Astrocyte of the spinal cord (primary cell): ENCODE measurements around the gene RASIP1.

Experiments
- DNase-seq: peaks from one replicate; pipeline ENCODE4 v3.0.0; 2011; ENCODE audit warnings: low read depth, low spot score
- H3K4me3 ChIP-seq: 2 replicates; pipeline ENCODE4 v1.5.1; 2011; ENCODE audit warnings: low read depth, mild to moderate bottlenecking, low read length, moderate library complexity
- CTCF ChIP-seq: IDR thresholded peaks from 2 replicates; pipeline ENCODE4 v1.5.1; 2012; ENCODE audit warnings: low read depth, mild to moderate bottlenecking, low read length, inconsistent platforms
- in situ Hi-C: cut with HindIII; loops from 2 replicates; pipeline ENCODE4 v1.10.0; 2017; ENCODE audit warnings: low sequenced_read_pairs

The RASIP1 gene

DNA sequence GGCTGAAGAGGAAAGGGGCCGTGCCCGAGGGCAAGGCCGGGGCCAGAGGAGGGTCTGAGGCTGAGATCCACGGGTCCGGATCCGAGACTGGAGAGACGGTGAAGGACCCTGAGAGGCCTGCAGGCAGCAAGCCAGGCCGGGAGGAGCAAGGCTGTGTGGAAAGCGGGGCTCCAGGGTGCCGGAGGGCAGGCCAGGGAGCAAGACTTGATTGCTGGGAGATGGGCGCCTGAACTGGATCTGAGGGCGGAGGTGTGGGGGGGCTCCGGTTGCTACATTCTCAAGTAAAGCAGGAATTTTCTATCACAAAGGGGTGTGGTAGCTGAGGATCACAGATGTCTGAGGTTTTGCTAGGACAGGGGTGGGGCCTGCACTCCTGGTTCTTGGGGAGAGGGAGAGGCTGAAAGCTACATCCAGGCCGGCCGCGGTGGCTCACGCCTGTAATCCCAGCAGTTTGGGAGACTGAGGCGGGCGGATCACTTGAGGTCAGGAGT, 24.7 kb downstream of the RASIP1 start:
- no peak overlapping the region for H3K4me3 ChIP-seq
- in situ Hi-C loops: no loop called here

DNA sequence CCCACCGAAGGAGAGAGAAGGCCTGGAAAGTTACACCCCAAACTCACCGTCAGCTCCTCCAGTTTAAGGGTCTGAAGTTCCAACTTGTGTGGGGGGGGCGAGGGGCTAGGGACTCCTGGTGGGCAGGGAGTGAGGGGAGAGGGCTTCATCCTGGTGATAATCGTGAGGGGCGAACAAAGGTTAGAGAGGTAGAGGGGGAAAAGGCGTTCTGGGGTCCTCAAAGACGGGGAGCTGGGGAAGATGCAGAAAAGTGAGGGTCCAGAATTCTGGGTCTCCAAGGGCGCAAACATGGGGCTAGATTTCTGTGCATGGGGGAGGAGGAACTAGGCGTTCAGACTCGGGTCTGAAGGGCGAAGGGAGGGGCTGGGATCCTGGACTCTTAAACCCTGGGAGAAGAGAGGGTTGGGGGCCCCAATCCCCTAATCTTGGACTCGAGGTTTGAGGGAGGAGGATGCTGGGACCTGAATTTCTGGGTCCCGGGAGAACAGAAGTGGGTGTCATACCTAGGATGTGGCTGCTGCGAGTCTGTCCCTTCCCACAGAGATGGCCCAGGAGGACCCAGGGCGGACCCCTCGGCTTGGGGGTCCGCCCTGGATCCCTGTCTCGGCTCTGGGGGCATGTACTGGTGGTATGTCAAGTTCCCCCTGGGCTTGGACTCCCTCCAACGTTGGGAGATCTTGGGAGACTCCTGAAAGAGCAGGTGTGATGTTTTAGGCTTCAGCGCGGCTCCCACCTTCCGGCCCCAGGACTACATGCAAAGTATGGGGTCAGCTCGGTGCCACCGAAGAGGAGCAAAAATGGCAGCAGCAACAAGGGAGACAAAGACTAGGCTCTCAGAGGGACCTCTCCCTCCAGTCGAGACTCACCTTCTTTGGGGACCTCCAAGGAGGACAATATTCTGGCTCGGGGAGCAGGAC, 25.4 kb downstream of the RASIP1 start:
- TF ChIP-seq CTCF: no peak
- DNase-seq: no peak
- in situ Hi-C loops: no loop called here
- H3K4me3 ChIP-seq: peak overlapping the region; percentile 61

More for the DNA sequence above, 24.7 kb downstream of the RASIP1 start:
- TF ChIP-seq CTCF: no peak
- no peak for DNase-seq

DNA sequence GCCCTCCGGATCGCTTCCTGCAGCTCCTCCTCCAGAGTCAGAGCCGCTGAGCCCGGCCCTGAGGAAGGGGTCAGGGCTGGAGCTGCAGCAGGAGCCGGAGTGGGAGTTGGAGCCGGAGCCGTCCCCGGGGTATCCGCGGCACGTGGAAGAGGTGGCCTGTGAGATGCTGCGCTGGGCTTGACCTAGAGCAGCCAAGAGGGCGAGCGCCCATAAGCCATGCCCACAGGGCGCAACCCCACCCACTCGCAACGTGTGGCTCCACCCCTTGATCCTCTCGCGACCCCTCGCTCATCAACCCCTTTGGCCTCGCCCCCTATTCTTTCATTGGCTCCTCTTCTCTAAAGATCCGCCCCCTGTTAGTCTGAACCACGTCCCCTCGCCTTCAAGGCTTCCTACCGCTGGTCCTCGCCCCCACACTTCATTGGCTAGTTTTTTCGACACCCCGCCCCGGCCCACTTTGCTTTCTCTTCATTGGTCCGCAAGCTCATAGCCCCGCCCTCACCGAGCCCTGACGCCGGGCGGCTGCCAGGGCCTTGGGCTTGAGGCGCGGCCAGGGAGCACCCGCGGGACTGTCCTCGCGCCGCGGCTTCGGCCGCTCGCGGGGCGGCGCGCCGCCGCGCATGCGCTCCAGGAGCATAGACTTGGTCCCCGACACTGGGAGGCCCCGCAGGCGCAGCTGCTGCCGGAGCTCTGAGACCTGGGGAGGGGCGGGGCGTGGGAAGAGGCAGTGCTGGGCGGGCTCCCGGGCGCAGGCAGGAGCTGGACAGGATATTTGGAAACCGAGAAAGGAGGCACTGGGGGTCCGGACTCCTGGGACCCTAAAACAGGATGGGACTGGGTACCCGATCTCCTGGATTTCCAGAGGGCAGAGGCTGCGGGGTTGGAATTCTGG, 26.3 kb downstream of the RASIP1 start:
- peak overlapping the region; percentile 73 for H3K4me3 ChIP-seq
- DNase-seq: peak; percentile 100
- TF ChIP-seq CTCF: no peak
- in situ Hi-C loops: no loop called here

DNA sequence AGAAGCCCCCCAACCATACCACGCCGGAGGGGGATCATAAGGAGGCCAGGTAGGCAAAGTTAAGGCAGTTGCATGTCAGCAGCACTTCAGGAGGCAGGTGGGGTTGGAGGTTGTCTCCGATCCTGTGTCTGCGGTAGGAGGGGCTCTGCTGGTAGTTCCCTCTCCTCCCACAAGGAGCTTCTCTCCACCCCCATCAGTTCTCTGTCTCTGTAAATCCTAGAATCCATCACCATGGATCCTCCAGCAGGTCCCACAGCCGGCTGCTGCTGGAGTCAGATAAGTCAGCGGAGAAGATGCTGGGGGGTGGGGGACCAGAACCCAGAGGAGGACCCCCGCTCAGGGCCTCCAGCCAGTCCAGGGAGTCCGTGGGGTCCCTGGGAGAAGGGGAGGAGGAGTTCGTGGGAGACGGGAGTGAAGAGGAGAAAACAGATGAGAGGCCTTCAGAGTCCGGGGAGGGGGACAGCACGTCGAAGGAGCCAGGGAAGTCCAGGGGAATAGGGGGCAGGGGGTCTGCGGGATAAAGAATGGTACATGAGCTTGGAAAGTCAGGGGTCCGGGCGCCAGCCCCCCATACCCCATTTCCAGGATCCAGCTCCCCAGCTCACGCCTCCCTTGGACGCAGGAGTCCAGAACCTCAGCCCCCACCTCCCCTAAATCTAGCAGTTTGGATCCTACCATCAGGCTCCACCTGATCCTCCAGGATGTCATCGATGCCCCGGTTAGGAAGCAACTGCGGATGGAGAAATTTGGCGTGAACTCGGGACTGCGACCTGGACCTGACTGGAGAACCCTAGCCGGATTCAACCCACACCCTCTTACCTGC, 27.2 kb downstream of the RASIP1 start:
- peak; percentile 41 for TF ChIP-seq CTCF
- peak overlapping the region; percentile 73 for H3K4me3 ChIP-seq
- no peak for DNase-seq
- in situ Hi-C loops: no loop called here

- no peak for DNase-seq
- in situ Hi-C loops: no loop called here
- no peak for TF ChIP-seq CTCF
- H3K4me3 ChIP-seq: no peak overlapping the region
Observed at GRCh38 chr19:48711106-48711662, 29.2 kb downstream of the RASIP1 start.

DNA sequence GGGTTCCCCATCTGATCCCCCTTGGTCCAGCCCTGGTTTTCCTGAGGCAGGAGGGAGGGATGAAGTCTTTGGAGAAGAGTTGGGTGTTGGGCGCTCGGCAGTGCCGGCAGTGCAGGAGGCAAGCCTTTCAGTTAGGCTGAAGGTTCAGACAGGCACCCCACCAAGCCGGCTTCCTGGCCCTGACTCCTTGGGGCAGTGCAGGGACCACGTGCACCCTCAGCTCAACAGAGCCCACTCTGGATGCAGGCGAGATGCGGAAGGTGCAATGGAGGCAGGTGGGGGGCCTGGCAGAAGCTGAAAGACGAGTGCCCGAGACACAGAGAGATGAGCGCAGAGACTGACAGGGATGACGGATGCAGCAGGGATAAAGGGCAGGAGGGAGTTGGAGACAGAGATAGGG, 31.9 kb downstream of the RASIP1 start:
- TF ChIP-seq CTCF: no peak
- in situ Hi-C loops: no loop called here
- DNase-seq: no peak

More for the DNA sequence above, 31.9 kb downstream of the RASIP1 start:
- no peak overlapping the region for H3K4me3 ChIP-seq
